BE2C (cell line): ENCODE measurements around the gene SPTLC3.

Source experiments
- DNase-seq: peaks from one replicate; pipeline ENCODE4 v3.0.0-alpha.2; 2020
- H3K27me3 ChIP-seq: fragments of 250-450 bp; sonication (Bioruptor Pico); 2 replicates; pipeline ENCODE4 v1.5.1; 2020; ENCODE audit warnings: mild to moderate bottlenecking
- H3K36me3 ChIP-seq: fragments of 250-450 bp; sonication (Bioruptor Pico); 2 replicates; pipeline ENCODE4 v1.5.1; 2020; ENCODE audit warnings: mild to moderate bottlenecking
- H3K4me1 ChIP-seq: fragments of 250-450 bp; sonication (Bioruptor Pico); 2 replicates; pipeline ENCODE4 v1.5.1; 2020
- H3K4me3 ChIP-seq: 2 replicates; pipeline ENCODE4 v1.5.1; 2011; ENCODE audit warnings: low read depth, low read length
- H3K9me3 ChIP-seq: fragments of 250-450 bp; sonication (Bioruptor Pico); 2 replicates; pipeline ENCODE4 v1.5.1; 2020
- TF ChIP-seq, protein P1 (sequence below): IDR thresholded peaks from 2 replicates; pipeline ENCODE4 v1.5.1; 2012; ENCODE audit warnings: mild to moderate bottlenecking, low read depth, low read length

The SPTLC3 gene

DNA sequence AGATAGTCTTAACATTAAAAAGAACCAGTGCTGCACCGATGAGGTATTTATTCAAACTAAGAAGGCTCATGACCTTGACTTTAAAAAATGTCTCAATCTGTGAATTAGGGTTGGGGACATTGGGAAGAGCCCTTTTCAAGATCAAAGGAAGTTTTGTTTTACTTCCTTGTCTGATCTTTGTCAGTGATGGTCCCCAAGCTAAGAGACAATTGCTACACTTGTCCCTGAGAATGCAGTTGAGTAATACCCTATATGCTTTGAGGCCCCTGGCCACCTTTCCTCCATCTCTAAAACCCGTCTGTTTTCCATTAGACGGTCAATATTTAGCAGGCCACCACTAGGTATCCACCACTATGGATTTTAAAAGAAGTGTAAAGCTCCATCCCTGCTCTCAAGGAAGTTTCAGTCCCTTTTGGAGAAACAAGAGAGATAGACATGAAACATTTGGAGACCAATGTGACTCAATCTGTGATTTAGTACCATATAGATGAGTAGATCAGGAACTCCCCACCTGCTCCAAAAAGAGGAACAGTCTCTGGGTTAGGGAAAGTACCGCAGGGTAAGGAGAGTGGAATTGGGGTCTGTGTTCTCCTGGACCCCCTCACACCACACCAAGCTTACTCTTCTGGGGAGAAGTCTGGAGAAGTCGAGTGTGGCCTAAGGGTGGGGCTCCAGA is 113.2 kb downstream of the SPTLC3 start:
- H3K4me1 ChIP-seq, result no peaks in the 10 kb centered on the region
- no peaks in the 10 kb centered on the region for H3K9me3 ChIP-seq
- peaks cover 16% of the 10 kb centered on the region for H3K27me3 ChIP-seq
- TF ChIP-seq, protein P1, sequence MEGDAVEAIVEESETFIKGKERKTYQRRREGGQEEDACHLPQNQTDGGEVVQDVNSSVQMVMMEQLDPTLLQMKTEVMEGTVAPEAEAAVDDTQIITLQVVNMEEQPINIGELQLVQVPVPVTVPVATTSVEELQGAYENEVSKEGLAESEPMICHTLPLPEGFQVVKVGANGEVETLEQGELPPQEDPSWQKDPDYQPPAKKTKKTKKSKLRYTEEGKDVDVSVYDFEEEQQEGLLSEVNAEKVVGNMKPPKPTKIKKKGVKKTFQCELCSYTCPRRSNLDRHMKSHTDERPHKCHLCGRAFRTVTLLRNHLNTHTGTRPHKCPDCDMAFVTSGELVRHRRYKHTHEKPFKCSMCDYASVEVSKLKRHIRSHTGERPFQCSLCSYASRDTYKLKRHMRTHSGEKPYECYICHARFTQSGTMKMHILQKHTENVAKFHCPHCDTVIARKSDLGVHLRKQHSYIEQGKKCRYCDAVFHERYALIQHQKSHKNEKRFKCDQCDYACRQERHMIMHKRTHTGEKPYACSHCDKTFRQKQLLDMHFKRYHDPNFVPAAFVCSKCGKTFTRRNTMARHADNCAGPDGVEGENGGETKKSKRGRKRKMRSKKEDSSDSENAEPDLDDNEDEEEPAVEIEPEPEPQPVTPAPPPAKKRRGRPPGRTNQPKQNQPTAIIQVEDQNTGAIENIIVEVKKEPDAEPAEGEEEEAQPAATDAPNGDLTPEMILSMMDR, result no peak
- no peak overlapping the region for H3K4me3 ChIP-seq
- no peak for DNase-seq
- no peaks in the 10 kb centered on the region for H3K36me3 ChIP-seq

DNA sequence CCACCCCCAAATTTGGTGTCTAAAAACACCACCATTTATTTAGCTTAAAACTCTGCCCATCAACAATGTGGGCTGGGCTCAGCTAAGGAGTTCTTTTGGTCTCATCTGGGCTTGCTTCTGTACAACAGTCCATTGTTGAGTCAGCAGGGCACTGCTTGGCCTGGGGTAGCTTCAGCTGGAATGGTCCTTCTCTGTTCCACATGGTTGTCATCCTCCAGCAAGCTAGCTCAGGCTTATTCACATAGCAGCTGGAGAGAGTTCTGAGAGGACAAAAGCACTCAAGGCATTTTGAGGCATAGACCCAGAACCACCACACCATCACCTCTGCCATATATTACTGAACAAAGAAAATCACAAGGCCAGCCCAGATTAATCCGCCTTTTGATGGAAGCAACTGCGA is 116.7 kb downstream of the SPTLC3 start:
- Histone ChIP-seq H3K4me3 (no peak overlapping the region), H3K4me1 (no peaks in the 10 kb centered on the region), H3K36me3 (no peaks in the 10 kb centered on the region), H3K27me3 (peaks cover 14% of the 10 kb centered on the region), H3K9me3 (no peaks in the 10 kb centered on the region)
- DNase-seq, result no peak
- TF ChIP-seq, protein P1, result no peak

DNA sequence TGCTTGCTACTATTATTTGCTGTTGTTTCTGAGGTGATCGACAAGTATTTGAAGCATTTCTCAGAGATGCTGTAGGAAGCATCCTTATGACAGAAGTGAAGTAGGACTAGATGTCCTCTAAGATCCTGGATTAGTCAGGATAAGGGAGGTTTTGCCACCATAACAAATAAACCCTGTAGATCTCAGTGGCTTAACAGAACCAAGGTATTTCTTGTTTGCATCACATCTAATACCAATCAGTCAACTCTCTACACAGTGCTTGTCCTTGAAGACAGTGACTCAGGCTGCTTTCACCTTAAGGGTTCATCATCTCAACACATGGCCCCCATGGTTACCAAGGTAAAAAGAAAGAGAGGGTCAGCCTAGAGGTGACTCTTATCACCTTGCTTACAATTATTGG is 119.4 kb downstream of the SPTLC3 start:
- Histone ChIP-seq H3K36me3 (no peaks in the 10 kb centered on the region), H3K27me3 (peaks cover 25% of the 10 kb centered on the region), H3K4me1 (no peaks in the 10 kb centered on the region), H3K4me3 (no peak overlapping the region), H3K9me3 (no peaks in the 10 kb centered on the region)
- TF ChIP-seq, protein P1, result no peak
- DNase-seq, result no peak

DNA sequence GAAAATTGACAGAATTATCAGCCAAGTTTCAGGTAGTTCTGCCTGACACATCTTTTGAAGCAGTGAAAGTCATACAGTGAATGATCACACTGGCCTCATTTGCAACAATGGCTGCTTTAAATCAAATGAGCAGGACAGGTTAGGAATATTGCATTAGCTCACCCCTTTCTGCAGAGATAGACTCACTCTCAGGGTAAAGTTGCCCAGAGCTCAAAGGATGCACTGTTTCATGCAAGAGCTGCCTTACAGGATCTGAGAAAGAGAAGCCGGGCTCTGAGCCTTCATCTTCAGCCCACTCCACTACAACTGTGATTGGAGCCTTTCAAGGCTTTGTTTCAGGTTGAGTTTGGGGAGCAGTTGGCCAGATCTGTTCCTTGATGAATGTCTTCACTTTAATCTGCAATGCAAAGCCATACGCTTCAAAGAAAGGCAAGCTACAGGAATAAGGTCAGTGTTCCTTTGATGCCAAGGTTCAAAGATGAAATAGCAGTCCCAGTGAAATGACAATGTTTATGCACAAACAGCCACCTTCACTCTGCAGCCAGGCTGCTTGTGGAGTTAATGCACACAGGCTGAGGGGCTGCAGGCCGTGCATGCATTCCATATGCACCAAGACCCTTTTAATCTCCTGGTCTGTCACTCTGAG is 121.4 kb downstream of the SPTLC3 start:
- Histone ChIP-seq H3K4me1 (no peaks in the 10 kb centered on the region), H3K27me3 (peaks cover 38% of the 10 kb centered on the region), H3K36me3 (no peaks in the 10 kb centered on the region), H3K9me3 (no peaks in the 10 kb centered on the region), H3K4me3 (no peak overlapping the region)
- DNase-seq, result no peak
- TF ChIP-seq, protein P1, result no peak

DNA sequence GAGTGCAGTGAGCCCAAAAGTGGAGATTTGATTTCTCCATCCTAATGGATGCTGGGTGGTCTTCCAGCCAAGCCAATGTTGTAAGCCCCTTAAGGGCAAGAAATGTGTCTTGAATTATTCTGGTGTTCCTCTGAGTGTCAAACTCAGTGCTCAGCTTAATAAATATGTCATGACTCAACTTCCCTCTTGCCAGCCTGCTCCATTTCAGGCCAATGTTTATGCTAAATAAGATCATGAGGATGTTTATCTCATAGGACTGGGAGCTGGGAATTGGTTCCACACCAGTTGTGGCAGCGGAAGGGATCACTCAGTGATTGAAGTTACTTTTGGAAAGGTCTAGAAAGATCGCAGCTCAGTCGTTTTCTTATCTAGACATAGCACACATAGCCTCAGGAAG is 121.9 kb downstream of the SPTLC3 start:
- Histone ChIP-seq H3K4me1 (no peaks in the 10 kb centered on the region), H3K9me3 (no peaks in the 10 kb centered on the region), H3K27me3 (peaks cover 40% of the 10 kb centered on the region), H3K36me3 (no peaks in the 10 kb centered on the region), H3K4me3 (no peak overlapping the region)
- TF ChIP-seq, protein P1, result no peak
- DNase-seq, result no peak

DNA sequence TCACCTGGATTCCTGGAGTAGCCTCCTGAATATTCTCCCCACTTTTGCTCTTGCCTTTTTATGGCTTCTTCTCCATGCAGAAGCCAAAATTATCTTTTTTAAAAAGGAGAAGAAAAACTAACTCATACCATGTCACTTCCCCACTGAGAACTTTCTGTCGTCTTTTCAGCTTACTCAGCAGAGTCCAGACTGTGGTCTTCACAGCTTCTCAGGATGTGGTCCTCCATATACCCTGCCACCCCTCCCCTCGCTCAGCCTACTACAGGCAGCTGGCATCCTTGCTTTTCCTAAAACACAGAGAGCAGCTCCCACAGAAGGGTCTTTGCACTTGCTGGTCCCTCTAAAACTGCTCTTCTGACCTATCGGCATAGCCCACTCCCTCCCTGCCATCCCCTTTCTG is 122.9 kb downstream of the SPTLC3 start:
- Histone ChIP-seq H3K9me3 (no peaks in the 10 kb centered on the region), H3K36me3 (no peaks in the 10 kb centered on the region), H3K27me3 (peaks cover 40% of the 10 kb centered on the region)

More for the DNA sequence above, 122.9 kb downstream of the SPTLC3 start:
- H3K4me3 ChIP-seq, result no peak overlapping the region
- no peaks in the 10 kb centered on the region for H3K4me1 ChIP-seq
- no peak for DNase-seq
- TF ChIP-seq, protein P1, result no peak
